ENCODE results near the gene S100PBP. TPM values are rescaled to one million over a fixed set of nuclear protein-coding genes. Genes with fewer than 3 reads are reported as not detected.
A peak's percentile ranks its signal among the peaks of the same experiment; 100 is the strongest.

Gene S100PBP
- total and polyA plus RNA-seq, 9 of the 15 experiments (the other 6 are each of a cell fraction or from before 2014, with no cell fraction given) = 22.9 to 60.2 (median 32.9) TPM

DNA sequence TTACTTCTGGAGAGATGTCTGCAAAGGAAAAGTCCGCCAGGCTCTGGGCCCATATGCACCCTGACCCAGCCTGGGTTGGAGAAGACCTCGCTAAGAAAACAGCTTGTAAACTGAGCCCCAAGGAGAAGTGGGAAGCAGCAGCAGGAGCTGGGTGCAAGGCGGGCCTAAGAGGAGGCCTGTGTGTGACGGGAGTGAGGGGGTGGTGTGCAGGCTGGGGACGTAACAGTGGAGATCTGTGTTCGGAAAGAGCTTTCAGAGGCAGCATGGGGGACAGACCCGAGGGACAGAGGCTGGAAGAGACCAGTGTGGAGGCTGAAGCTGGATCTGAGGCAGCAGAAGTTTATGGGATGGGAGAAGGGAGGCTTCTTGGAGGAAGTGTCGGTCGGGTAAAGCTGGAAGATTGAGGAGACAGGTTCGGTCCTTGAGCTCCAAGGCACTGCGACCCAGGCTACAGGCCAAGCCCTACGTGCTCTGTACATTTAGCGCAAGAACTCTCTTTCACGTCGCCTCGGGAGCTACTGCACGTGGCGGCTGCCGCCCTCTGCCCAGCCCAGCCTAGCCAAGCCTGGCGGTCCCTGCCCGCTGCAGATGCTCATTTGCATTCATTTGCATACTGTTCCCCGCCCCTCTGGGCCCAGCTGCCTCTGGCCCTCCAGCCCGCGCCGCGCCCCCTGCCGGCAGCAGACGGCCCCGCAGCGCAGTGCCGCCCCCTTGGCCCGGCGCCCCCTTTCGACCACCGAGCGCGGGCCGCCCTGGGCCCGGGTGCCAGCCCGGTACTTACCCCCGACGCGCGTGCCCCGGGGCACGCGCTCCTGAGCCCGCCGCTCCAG lies 75.1 kb downstream of the S100PBP start (continued):
- TF ChIP-seq TOE1 (IDR thresholded peaks at IDR 0.05; ENCODE audit: borderline replicate concordance) = no peak
- peak; percentile 20; the same call in 1 of the 2 replicates for TF ChIP-seq TOE1 (CRISPR knock-in tag; IDR thresholded peaks at IDR 0.05; ENCODE audit: borderline replicate concordance, low read depth)
- TF ChIP-seq SUPT5H (IDR thresholded peaks at IDR 0.05) = no peak
- no peak for TF ChIP-seq CHD2 (IDR thresholded peaks at IDR 0.05; ENCODE audit: low read depth, low read length)
- peak; percentile 60 to 71 for TF ChIP-seq E2F6 (IDR thresholded peaks at IDR 0.05; ENCODE audit: borderline replicate concordance in 1 of 2, extremely low read depth in 1 of 2, insufficient read depth in 1 of 2, insufficient read length in 1 of 2, low read depth in 1 of 2, low read length in 1 of 2, poor library complexity in 1 of 2, severe bottlenecking in 1 of 2)
- TF ChIP-seq, protein P1, sequence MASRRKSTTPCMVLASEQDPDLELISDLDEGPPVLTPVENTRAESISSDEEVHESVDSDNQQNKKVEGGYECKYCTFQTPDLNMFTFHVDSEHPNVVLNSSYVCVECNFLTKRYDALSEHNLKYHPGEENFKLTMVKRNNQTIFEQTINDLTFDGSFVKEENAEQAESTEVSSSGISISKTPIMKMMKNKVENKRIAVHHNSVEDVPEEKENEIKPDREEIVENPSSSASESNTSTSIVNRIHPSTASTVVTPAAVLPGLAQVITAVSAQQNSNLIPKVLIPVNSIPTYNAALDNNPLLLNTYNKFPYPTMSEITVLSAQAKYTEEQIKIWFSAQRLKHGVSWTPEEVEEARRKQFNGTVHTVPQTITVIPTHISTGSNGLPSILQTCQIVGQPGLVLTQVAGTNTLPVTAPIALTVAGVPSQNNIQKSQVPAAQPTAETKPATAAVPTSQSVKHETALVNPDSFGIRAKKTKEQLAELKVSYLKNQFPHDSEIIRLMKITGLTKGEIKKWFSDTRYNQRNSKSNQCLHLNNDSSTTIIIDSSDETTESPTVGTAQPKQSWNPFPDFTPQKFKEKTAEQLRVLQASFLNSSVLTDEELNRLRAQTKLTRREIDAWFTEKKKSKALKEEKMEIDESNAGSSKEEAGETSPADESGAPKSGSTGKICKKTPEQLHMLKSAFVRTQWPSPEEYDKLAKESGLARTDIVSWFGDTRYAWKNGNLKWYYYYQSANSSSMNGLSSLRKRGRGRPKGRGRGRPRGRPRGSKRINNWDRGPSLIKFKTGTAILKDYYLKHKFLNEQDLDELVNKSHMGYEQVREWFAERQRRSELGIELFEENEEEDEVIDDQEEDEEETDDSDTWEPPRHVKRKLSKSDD (conservative IDR thresholded peaks at IDR 0.05; ENCODE audit: low read length) = no peak
- no peak for TF ChIP-seq DPF2 (IDR thresholded peaks at IDR 0.05)
- TF ChIP-seq RBM14 (IDR thresholded peaks at IDR 0.05; ENCODE audit: borderline replicate concordance, insufficient read depth, low read depth, low read length) = no peak
- 0 out of 4 replicates have a peak, but pooled peaks of 1 of the 2 experiments have one; percentile 26 for TF ChIP-seq KDM4B (IDR thresholded peaks at IDR 0.05; ENCODE audit: borderline replicate concordance in 2 of 2, low read depth in 1 of 2)
- TF ChIP-seq SMAD4 (CRISPR knock-in tag; conservative IDR thresholded peaks at IDR 0.05) = peak; percentile 62; the same call in 1 of the 2 replicates
- TF ChIP-seq RBFOX2 (IDR thresholded peaks at IDR 0.05; ENCODE audit: low read depth, low read length) = peak; percentile 24; the same call in 1 of the 2 replicates
- no peak for TF ChIP-seq JUND (IDR thresholded peaks at IDR 0.05; ENCODE audit: borderline replicate concordance, low read depth, low read length)
- no peak for TF ChIP-seq JUND (tag; IDR thresholded peaks at IDR 0.05; ENCODE audit: borderline replicate concordance, low read depth, low read length)
- TF ChIP-seq MTA3 (IDR thresholded peaks at IDR 0.05; ENCODE audit: borderline replicate concordance) = peak; percentile 92; the same call in 1 of the 2 replicates
- no peak for TF ChIP-seq CBX8 (IDR thresholded peaks at IDR 0.05; ENCODE audit: borderline replicate concordance, extremely low read depth, low read depth, low read length, poor library complexity, severe bottlenecking)
- TF ChIP-seq ZNF592 (IDR thresholded peaks at IDR 0.05) = no peak
- no peak for TF ChIP-seq PCBP2 (IDR thresholded peaks at IDR 0.05; ENCODE audit: low read depth, low read length, poor library complexity, severe bottlenecking)

Data from K562 (cell line).